HG03039 (cell line): ENCODE data around the gene DPF1.
"Not testable (repeated sequence)": the region's sequence is repeated elsewhere in the genome, so short reads cannot be mapped to it uniquely, and the experiment has no call there.

Experiments
- ATAC-seq: cut with Tn5 transposase; IDR thresholded peaks from one replicate; pipeline ENCODE4 v1.9.1; 2021; ENCODE audit warnings: mild to moderate bottlenecking, moderate library complexity; ENCODE audit not compliant: unreplicated experiment

DPF1 gene

GRCh38 chr19:38224014-38224862 lies at the start of gene DPF1:
Gene DPF1 (minus strand): TSS chr19:38224222. CDS start chr19:38224142, 80 bp downstream.
- ATAC-seq: peak; percentile 68

GRCh38 chr19:38273499-38273898 lies 49.5 kb upstream of the DPF1 start:
- no peak for ATAC-seq

- ATAC-seq: no peak
Measured at GRCh38 chr19:38270587-38271167, 46.7 kb upstream of the DPF1 start.

- ATAC-seq: no peak
Measured at GRCh38 chr19:38268539-38268938, 44.5 kb upstream of the DPF1 start.

- no peak for ATAC-seq
Measured at GRCh38 chr19:38267761-38268483, 43.9 kb upstream of the DPF1 start.

- no peak for ATAC-seq
Measured at GRCh38 chr19:38266981-38267597, 43.1 kb upstream of the DPF1 start.

GRCh38 chr19:38265921-38266429 lies 42.0 kb upstream of the DPF1 start:
- ATAC-seq: no peak

- no peak for ATAC-seq
Measured at GRCh38 chr19:38265213-38265861, 41.3 kb upstream of the DPF1 start.

GRCh38 chr19:38264486-38265212 lies 40.6 kb upstream of the DPF1 start, which contains the start of gene SPINT2:
Gene SPINT2 (plus strand): TSS chr19:38264573. CDS start chr19:38264893, 320 bp downstream.
- no peak for ATAC-seq

- no peak for ATAC-seq
Measured at GRCh38 chr19:38263689-38264485, 39.9 kb upstream of the DPF1 start.

GRCh38 chr19:38262585-38263268 lies 38.7 kb upstream of the DPF1 start:
- no peak for ATAC-seq

- not testable (repeated sequence) for ATAC-seq
Measured at GRCh38 chr19:38261942-38262341, 37.9 kb upstream of the DPF1 start.

GRCh38 chr19:38255383-38256014 lies 31.5 kb upstream of the DPF1 start:
- ATAC-seq: no peak

- ATAC-seq: no peak
Measured at GRCh38 chr19:38253788-38254187, 29.8 kb upstream of the DPF1 start.

- ATAC-seq: no peak
Measured at GRCh38 chr19:38252941-38253691, 29.1 kb upstream of the DPF1 start.

GRCh38 chr19:38252385-38252784 lies 28.4 kb upstream of the DPF1 start:
- ATAC-seq: no peak

- no peak for ATAC-seq
Measured at GRCh38 chr19:38251564-38252051, 27.6 kb upstream of the DPF1 start.
